Endothelial cell of umbilical vein (primary cell): ENCODE measurements around the gene EPS15. TPM values are rescaled to one million over a fixed set of nuclear protein-coding genes. Genes with fewer than 3 reads are reported as not detected.

Experiments
- BruUV-seq: library from RNA; stranded (reverse); fragments of 400-500 nt; replicated peaks from 2 replicates; lab custom pipeline; 2021; lab: Mats Ljungman, UMichigan
- CTCF ChIA-PET: fragments of 300-600, 350-600 bp; sonication (Branson Sonifier 250); formaldehyde crosslinking; loops from one replicate; lab custom pipeline; 2021; ENCODE audit warnings: antibody characterized with exemption, inconsistent platforms; lab: Charles Lee
- POLR2A ChIA-PET: fragments of 300-600, 350-600 bp; sonication (Branson Sonifier 250); formaldehyde crosslinking; loops from one replicate; lab custom pipeline; 2021; ENCODE audit warnings: antibody characterized with exemption, inconsistent platforms; lab: Charles Lee
- DNase-seq: peaks from one replicate; pipeline ENCODE4 v3.0.0-alpha.2; 2011; ENCODE audit warnings: low read depth, low spot score
- FAIRE-seq: peaks from 2 replicates; lab custom pipeline; 2011; peaks lifted over from hg19 to GRCh38; lab: Jason Lieb, UNC
- H2AFZ ChIP-seq: 2 replicates; pipeline ENCODE4 v1.6.0; 2012; ENCODE audit warnings: low read depth, low read length, control low read depth, inconsistent platforms
- H3K27ac ChIP-seq: 2 replicates; pipeline ENCODE4 v1.5.1; 2011; ENCODE audit warnings: low read depth, mild to moderate bottlenecking, control low read depth, low read length, moderate library complexity; ENCODE audit not compliant: insufficient read depth
- H3K27me3 ChIP-seq, 2 experiments: 2 replicates each; pipeline versions ENCODE4 v1.6.0 to v1.6.1; 2011; ENCODE audit warnings: low read length in 2 of 2, mixed read lengths in 1 of 2; ENCODE audit not compliant: control insufficient read depth in 2 of 2, insufficient read depth in 2 of 2
- H3K36me3 ChIP-seq, 2 experiments: 2 replicates in 1 of 2; 3 replicates in 1 of 2; pipeline ENCODE4 v1.5.1; 2011; ENCODE audit warnings: low read length in 2 of 2, mild to moderate bottlenecking in 1 of 2, moderate library complexity in 1 of 2; ENCODE audit not compliant: control insufficient read depth in 2 of 2, insufficient read depth in 2 of 2; ENCODE audit errors: extremely low read depth in 1 of 2
- H3K4me1 ChIP-seq: 3 replicates; pipeline ENCODE4 v1.5.1; 2011; ENCODE audit warnings: mild to moderate bottlenecking, low read length; ENCODE audit not compliant: control insufficient read depth, insufficient read depth; ENCODE audit errors: extremely low read depth
- H3K4me2 ChIP-seq: 2 replicates; pipeline ENCODE4 v1.6.1; 2011; ENCODE audit warnings: low read length, control low read depth, mixed read lengths; ENCODE audit not compliant: insufficient read depth
- H3K4me3 ChIP-seq, 3 experiments: fragments of 200-600 bp in 1 of 3; sonication (generic), shearing (Covaris generic) in 1 of 3; replicated peaks in 1 of 3; 2 replicates each; pipeline ENCODE4 v1.5.1; 2011 to 2016; ENCODE audit warnings: control low read depth in 3 of 3, low read length in 3 of 3, mild to moderate bottlenecking in 2 of 3, inconsistent platforms in 1 of 3, low read depth in 1 of 3, moderate library complexity in 1 of 3; ENCODE audit not compliant: insufficient read depth in 1 of 3
- H3K79me2 ChIP-seq: 2 replicates; pipeline ENCODE4 v1.6.0; 2012; ENCODE audit warnings: low read length, inconsistent platforms; ENCODE audit not compliant: control insufficient read depth, insufficient read depth
- H3K9ac ChIP-seq: replicated peaks from 2 replicates; pipeline ENCODE3; 2011; ENCODE audit warnings: low read length, control low read depth; ENCODE audit not compliant: insufficient read depth; ENCODE audit errors: extremely low read depth
- H3K9me1 ChIP-seq: replicated peaks from 3 replicates; pipeline ENCODE4 v1.6.0; 2011; ENCODE audit warnings: mild to moderate bottlenecking, low read length; ENCODE audit not compliant: control insufficient read depth, insufficient read depth; ENCODE audit errors: extremely low read depth
- H3K9me3 ChIP-seq: replicated peaks from 2 replicates; pipeline ENCODE4 v1.5.1; 2012; ENCODE audit warnings: low read length, inconsistent platforms; ENCODE audit not compliant: control insufficient read depth, insufficient read depth
- H4K20me1 ChIP-seq: replicated peaks from 2 replicates; pipeline ENCODE3; 2011; ENCODE audit warnings: mild to moderate bottlenecking, low read length; ENCODE audit not compliant: control insufficient read depth, insufficient read depth; ENCODE audit errors: extremely low read depth
- EZH2 ChIP-seq: IDR thresholded peaks from 2 replicates; pipeline ENCODE4 v1.6.1; 2012; ENCODE audit warnings: borderline replicate concordance, low read depth, mild to moderate bottlenecking, moderate library complexity, low read length, inconsistent platforms; ENCODE audit not compliant: severe bottlenecking
- FOS ChIP-seq: IDR thresholded peaks from 2 replicates; pipeline ENCODE4 v1.6.1; 2011; ENCODE audit warnings: mild to moderate bottlenecking, low read length, moderate library complexity, borderline replicate concordance; ENCODE audit not compliant: insufficient read depth
- GATA2 ChIP-seq: IDR thresholded peaks from 2 replicates; pipeline ENCODE4 v1.7.0; 2011; ENCODE audit warnings: low read depth, mild to moderate bottlenecking, moderate library complexity, mixed read lengths, low read length; ENCODE audit not compliant: insufficient read length, insufficient read depth
- JUN ChIP-seq: IDR thresholded peaks from 2 replicates; pipeline ENCODE4 v1.6.1; 2011; ENCODE audit warnings: borderline replicate concordance, low read depth; ENCODE audit not compliant: insufficient read length, insufficient read depth
- MYC ChIP-seq: IDR thresholded peaks from one replicate; pipeline ENCODE4 v1.6.1; 2011; ENCODE audit warnings: mild to moderate bottlenecking, low read depth, low read length
- POLR2A ChIP-seq: IDR thresholded peaks from 2 replicates; pipeline ENCODE4 v1.6.1; 2012; ENCODE audit warnings: low read depth, mild to moderate bottlenecking, control low read depth, low read length
- POLR2AphosphoS5 ChIP-seq: IDR thresholded peaks from 2 replicates; pipeline ENCODE4 v1.6.1; 2012; ENCODE audit warnings: low read depth, mild to moderate bottlenecking, control low read depth, low read length, moderate library complexity; ENCODE audit not compliant: insufficient read depth
- dilution Hi-C: fragments of 300-500 bp; cut with MboI; formaldehyde crosslinking; loops from one replicate; pipeline ENCODE4 v1.15.0; 2019; ENCODE audit warnings: low sequenced_read_pairs; ENCODE audit not compliant: extremely low pct_ligation_motif_present
- intact Hi-C: fragments of 100-400 bp; cut with micrococcal nuclease; formaldehyde crosslinking; loops from one replicate; pipeline ENCODE4 v1.10.0; 2022
- polyA plus RNA-seq, 4 experiments: library from polyadenylated mRNA; depleted of rRNA in 3 of 4; stranded (reverse) in 3 of 4; unstranded in 1 of 4; fragments of >200 nt; gene quantifications; 2 replicates each; pipeline versions ENCODE4 v1.2.1 to v1.2.3, GENCODE V29; 2011 to 2012; ENCODE audit warnings: missing spikeins in 1 of 4
- total RNA-seq: library from RNA; stranded (reverse); gene quantifications from 2 replicates; pipeline ENCODE4 v1.2.3, GENCODE V29; 2021
- TF ChIP-seq, protein P1 (sequence below): IDR thresholded peaks from 2 replicates; pipeline ENCODE4 v1.6.1; 2011; ENCODE audit not compliant: insufficient read depth, insufficient read length
- TF ChIP-seq, protein P2 (sequence below), 2 donors: IDR thresholded peaks; 1 replicate in 1 of 2; 2 replicates in 1 of 2; pipeline ENCODE4 v1.5.1; 2011; ENCODE audit warnings: low read length in 2 of 2, mild to moderate bottlenecking in 2 of 2, moderate library complexity in 2 of 2, control low read depth in 1 of 2, inconsistent platforms in 1 of 2, low read depth in 1 of 2; ENCODE audit not compliant: insufficient read depth in 1 of 2; ENCODE audit errors: extremely low read depth in 1 of 2

The EPS15 gene
- total and polyA plus RNA-seq, 2 donors (not counting 3 experiments of a cell fraction or from before 2014, with no cell fraction given), result 15.4 to 44.8 TPM

DNA sequence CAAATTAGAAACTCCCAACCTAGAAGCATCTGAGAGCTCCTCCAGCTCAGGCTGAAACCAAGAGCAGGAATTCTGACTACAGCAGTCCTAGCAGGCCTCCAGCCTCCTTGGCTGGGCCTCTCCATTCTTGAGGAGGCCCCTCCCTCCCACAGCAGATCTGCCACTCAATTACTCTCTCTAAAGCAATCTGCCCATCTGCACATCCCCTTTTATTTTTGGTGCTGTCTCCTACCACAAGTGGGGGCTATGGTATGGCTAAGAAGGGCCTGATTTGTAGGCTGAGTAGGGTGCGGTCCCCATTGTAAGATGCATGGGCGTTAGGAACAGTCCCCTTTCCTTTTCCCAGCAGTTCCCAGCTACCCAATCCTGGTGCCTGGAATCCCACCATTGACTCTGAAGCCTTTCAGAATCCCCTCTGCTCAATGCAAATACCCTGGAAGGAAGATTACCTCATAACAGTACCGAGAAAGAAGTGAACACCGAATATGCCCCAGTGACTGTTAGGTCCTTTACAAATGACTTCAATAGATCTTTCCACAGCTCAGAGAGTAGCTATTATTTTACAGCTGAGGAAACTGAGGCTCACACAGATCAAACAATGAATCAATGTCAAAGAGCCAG lies 177.1 kb downstream of the EPS15 start:
- Histone ChIP-seq H3K9me3 (no peaks in the 10 kb centered on the region), H2AFZ (no peak overlapping the region), H3K9ac (no peak overlapping the region), H3K4me1 (no peaks in the 10 kb centered on the region), H3K4me3 (no peak overlapping the region), H3K79me2 (no peaks in the 10 kb centered on the region), H3K36me3 (no peaks in the 10 kb centered on the region), H3K27me3 (peaks cover 17 to 19% of the 10 kb centered on the region in 2 experiments), H3K9me1 (no peaks in the 10 kb centered on the region), H3K27ac (no peak overlapping the region), H3K4me2 (no peak overlapping the region), H4K20me1 (no peaks in the 10 kb centered on the region)
- dilution Hi-C loops, result no loop called here
- ChIA-PET CTCF (interaction anchor here (0.5 to 2.0 kb wide), 2 partner anchors 10 to 1548 kb away, joined by 3 to 5 read pairs; no protein-coding TSS in a partner anchor), POLR2A (no interaction called here)
- TF ChIP-seq POLR2AphosphoS5 (no peak), GATA2 (no peak), MYC (no peak), POLR2A (no peak), FOS (no peak), EZH2 (no peak), JUN (no peak)
- TF ChIP-seq, protein P1, sequence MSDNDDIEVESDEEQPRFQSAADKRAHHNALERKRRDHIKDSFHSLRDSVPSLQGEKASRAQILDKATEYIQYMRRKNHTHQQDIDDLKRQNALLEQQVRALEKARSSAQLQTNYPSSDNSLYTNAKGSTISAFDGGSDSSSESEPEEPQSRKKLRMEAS, result no peak
- TF ChIP-seq, protein P2, sequence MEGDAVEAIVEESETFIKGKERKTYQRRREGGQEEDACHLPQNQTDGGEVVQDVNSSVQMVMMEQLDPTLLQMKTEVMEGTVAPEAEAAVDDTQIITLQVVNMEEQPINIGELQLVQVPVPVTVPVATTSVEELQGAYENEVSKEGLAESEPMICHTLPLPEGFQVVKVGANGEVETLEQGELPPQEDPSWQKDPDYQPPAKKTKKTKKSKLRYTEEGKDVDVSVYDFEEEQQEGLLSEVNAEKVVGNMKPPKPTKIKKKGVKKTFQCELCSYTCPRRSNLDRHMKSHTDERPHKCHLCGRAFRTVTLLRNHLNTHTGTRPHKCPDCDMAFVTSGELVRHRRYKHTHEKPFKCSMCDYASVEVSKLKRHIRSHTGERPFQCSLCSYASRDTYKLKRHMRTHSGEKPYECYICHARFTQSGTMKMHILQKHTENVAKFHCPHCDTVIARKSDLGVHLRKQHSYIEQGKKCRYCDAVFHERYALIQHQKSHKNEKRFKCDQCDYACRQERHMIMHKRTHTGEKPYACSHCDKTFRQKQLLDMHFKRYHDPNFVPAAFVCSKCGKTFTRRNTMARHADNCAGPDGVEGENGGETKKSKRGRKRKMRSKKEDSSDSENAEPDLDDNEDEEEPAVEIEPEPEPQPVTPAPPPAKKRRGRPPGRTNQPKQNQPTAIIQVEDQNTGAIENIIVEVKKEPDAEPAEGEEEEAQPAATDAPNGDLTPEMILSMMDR (IDR thresholded peaks at IDR 0.05; ENCODE audit: extremely low read depth in 1 of 2, insufficient read depth in 1 of 2, low read depth in 1 of 2, low read length in 2 of 2), result no peak
- intact Hi-C loops, result no loop called here
- FAIRE-seq (no peak), DNase-seq (no peak)
- BruUV-seq, result no TSS peak
